ENCODE results near the gene S1PR5.

The S1PR5 gene

GRCh38 chr19:10514211-10515145 is 2.8 kb downstream of the S1PR5 start:
- DNase-seq: no peak

GRCh38 chr19:10513223-10513622 is 4.0 kb downstream of the S1PR5 start:
- no peak for DNase-seq

- no peak for DNase-seq
Measured at GRCh38 chr19:10510301-10510802, 6.9 kb downstream of the S1PR5 start.

GRCh38 chr19:10508707-10509106 is 8.5 kb downstream of the S1PR5 start:
- no peak for DNase-seq

- DNase-seq: no peak
Measured at GRCh38 chr19:10508036-10508435, 9.2 kb downstream of the S1PR5 start.

- no peak for DNase-seq
Measured at GRCh38 chr19:10505583-10506229, 11.5 kb downstream of the S1PR5 start.

- DNase-seq: peak; percentile 69
Measured at GRCh38 chr19:10503002-10503789, 14.1 kb downstream of the S1PR5 start, which contains the start of gene KEAP1. Gene KEAP1, minus strand, starts transcription at chr19:10503356. Its CDS starts 3,323 bp downstream, at chr19:10500033.

- DNase-seq: peak; percentile 90
Measured at GRCh38 chr19:10502524-10503001, 14.7 kb downstream of the S1PR5 start.

- DNase-seq: peak; percentile 88
Measured at GRCh38 chr19:10501971-10502523, 15.2 kb downstream of the S1PR5 start.

- no peak for DNase-seq
Measured at GRCh38 chr19:10500247-10500592, 17.0 kb downstream of the S1PR5 start.

- no peak for DNase-seq
Measured at GRCh38 chr19:10499550-10500246, 17.5 kb downstream of the S1PR5 start.

GRCh38 chr19:10497371-10497770 is 19.9 kb downstream of the S1PR5 start:
- DNase-seq: no peak

GRCh38 chr19:10491472-10492047 is 25.7 kb downstream of the S1PR5 start:
- no peak for DNase-seq

GRCh38 chr19:10486551-10486950 is 30.7 kb downstream of the S1PR5 start:
- no peak for DNase-seq

GRCh38 chr19:10478903-10479384 is 38.3 kb downstream of the S1PR5 start:
- DNase-seq: peak; percentile 37

GRCh38 chr19:10478476-10478875 is 38.8 kb downstream of the S1PR5 start:
- DNase-seq: no peak

GRCh38 chr19:10474962-10475451 is 42.2 kb downstream of the S1PR5 start:
- DNase-seq: no peak

GRCh38 chr19:10473192-10473591 is 44.1 kb downstream of the S1PR5 start:
- DNase-seq: no peak

- peak; percentile 8 for DNase-seq
Measured at GRCh38 chr19:10471909-10472308, 45.3 kb downstream of the S1PR5 start.

- no peak for DNase-seq
Measured at GRCh38 chr19:10468133-10468532, 49.1 kb downstream of the S1PR5 start.

GRCh38 chr19:10467104-10467706 is 50.0 kb downstream of the S1PR5 start:
- no peak for DNase-seq

Data from DMS79 treated with DMSO at 0.1 percent for 48 hours (cell line).